ENCODE data around the gene C2orf15.

GRCh38 chr2:99153921-99154604, 12.6 kb downstream of the C2orf15 start:
- TF ChIP-seq SIN3A (IDR thresholded peaks at IDR 0.05; ENCODE audit: low read depth) (no peak), POLR2A (IDR thresholded peaks at IDR 0.05; ENCODE audit: borderline replicate concordance, extremely low read depth, insufficient read depth, insufficient read length) (no peak), POLR2AphosphoS5 (IDR thresholded peaks at IDR 0.05; ENCODE audit: low read depth, low read length) (no peak), CTCF (IDR thresholded peaks at IDR 0.05 in 2 of 3, conservative IDR thresholded peaks at IDR 0.05 in 1 of 3; ENCODE audit: borderline replicate concordance in 1 of 3, insufficient read depth in 1 of 3, low read depth in 2 of 3, low read length in 2 of 3) (no peak), ATF3 (IDR thresholded peaks at IDR 0.05) (no peak), ELF1 (IDR thresholded peaks at IDR 0.05; ENCODE audit: borderline replicate concordance, low read depth) (no peak), EZH2 (IDR thresholded peaks at IDR 0.05) (no peak), SRF (IDR thresholded peaks at IDR 0.05; ENCODE audit: low read depth) (no peak), REST (IDR thresholded peaks at IDR 0.05; ENCODE audit: low read depth) (no peak), TCF7L2 (IDR thresholded peaks at IDR 0.05; ENCODE audit: borderline replicate concordance, extremely low read depth, insufficient read depth, insufficient read length) (no peak), RAD21 (IDR thresholded peaks at IDR 0.05; ENCODE audit: low read depth) (no peak)

Measured in HCT116 (cell line).